SJCRH30 (cell line): ENCODE results near the gene CDK5R2. TPM values are rescaled to one million over a fixed set of nuclear protein-coding genes. Genes with fewer than 3 reads are reported as not detected.
A peak's percentile ranks its signal among the peaks of the same experiment; 100 is the strongest.
"Not testable (repeated sequence)": the region's sequence is repeated elsewhere in the genome, so short reads cannot be mapped to it uniquely, and the experiment has no call there.

Source experiments
- DNase-seq, 2 experiments: peaks; one replicate each; pipeline ENCODE4 v3.0.0-alpha.2; 2015 to 2020
- H3K27ac ChIP-seq: fragments of 250-450 bp; sonication (Bioruptor Pico); 2 replicates; pipeline ENCODE4 v1.5.1; 2020; ENCODE audit warnings: mild to moderate bottlenecking, moderate library complexity
- H3K27me3 ChIP-seq: fragments of 250-450 bp; sonication (Bioruptor Pico); 2 replicates; pipeline ENCODE4 v1.5.1; 2020; ENCODE audit warnings: mild to moderate bottlenecking, moderate library complexity
- H3K36me3 ChIP-seq: fragments of 250-450 bp; sonication (Bioruptor Pico); 2 replicates; pipeline ENCODE4 v1.5.1; 2020; ENCODE audit warnings: mild to moderate bottlenecking, moderate library complexity
- H3K4me1 ChIP-seq: fragments of 250-450 bp; sonication (Bioruptor Pico); 2 replicates; pipeline ENCODE4 v1.5.1; 2020; ENCODE audit warnings: mild to moderate bottlenecking, moderate library complexity
- H3K4me3 ChIP-seq: fragments of 250-450 bp; sonication (Bioruptor Pico); 2 replicates; pipeline ENCODE4 v1.5.1; 2020; ENCODE audit warnings: mild to moderate bottlenecking, moderate library complexity
- H3K9me3 ChIP-seq: fragments of 250-450 bp; sonication (Bioruptor Pico); replicated peaks from 2 replicates; pipeline ENCODE4 v1.5.1; 2020; ENCODE audit warnings: mild to moderate bottlenecking, moderate library complexity
- total RNA-seq: library from RNA; depleted of rRNA; stranded (reverse); fragments of >200 nt; shearing (Covaris generic); gene quantifications from 2 replicates; pipeline ENCODE4 v1.2.3, GENCODE V29; 2014; rRNA removed

The CDK5R2 gene
- total RNA-seq: 0.14 TPM in 1 of 2 replicates, not detected in the other

DNA sequence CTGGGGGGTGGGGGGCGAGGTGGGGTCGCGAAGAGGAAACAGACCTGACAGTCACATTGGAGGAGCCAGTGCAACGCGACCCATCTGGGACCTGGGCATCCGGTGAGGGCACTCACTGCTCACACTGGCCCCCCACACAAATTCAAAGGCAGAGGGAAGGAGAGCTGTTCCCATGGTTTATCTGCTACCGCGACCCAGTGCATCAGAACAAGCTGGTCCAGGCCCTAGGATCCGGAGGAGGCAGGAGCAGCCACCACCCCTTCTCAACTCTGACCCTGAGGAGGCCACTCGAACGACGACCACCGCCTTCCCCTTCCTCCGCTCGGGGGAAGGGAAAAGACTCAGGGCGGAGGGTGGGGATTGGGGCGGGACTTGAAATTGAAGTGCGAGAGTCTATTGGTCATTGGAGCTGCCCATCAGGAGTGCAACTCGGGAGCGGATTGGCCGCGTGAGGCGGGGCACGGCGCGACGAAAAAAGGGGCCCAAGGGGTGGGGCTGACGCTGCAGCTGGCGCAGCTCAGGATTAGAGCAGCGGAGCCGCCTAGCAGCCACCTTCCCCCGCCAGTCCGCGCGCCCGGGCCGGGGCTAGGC lies at the start of gene CDK5R2:
CDK5R2 (plus strand) TSS at position 526 of the 591 bp plus-strand sequence. CDS start 155 bp downstream, outside the sequence.
- peak; percentile 94 to 95 for DNase-seq
- H3K9me3 ChIP-seq: no peaks in the 10 kb centered on the region
- no peaks in the 10 kb centered on the region for H3K36me3 ChIP-seq
- H3K4me1 ChIP-seq: peaks cover 8% of the 10 kb centered on the region
- H3K27ac ChIP-seq: no peak within 1 kb of the TSS
- peak within 1 kb of the TSS; percentile 58 for H3K4me3 ChIP-seq
- H3K27me3 ChIP-seq: no peaks in the 10 kb centered on the region

DNA sequence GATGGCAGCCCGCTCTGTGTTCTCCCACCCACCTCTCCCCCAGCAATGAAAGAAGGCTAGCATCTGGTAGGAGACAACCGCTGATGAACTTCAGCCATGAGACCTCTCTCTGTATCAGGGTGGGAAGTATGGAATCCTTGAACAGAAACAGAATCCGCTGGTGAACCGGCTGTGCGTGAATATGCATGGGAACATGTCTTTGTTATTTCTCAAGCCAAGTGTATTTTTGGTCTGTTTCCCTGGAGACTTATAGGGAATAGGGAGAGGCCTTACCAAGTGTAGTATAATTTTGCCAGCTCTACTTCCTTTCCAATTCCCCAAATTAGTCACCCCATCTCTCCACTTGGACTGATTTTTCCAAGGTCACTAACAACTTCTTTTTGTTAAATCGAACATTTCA lies 48.7 kb upstream of the CDK5R2 start:
- Histone ChIP-seq H3K9me3 (no peaks in the 10 kb centered on the region), H3K4me1 (0 out of 2 replicates have a peak, but pooled peaks cover 5% of the 10 kb centered on the region), H3K27me3 (no peaks in the 10 kb centered on the region), H3K4me3 (no peak overlapping the region), H3K36me3 (no peaks in the 10 kb centered on the region), H3K27ac (no peak overlapping the region)
- no peak for DNase-seq

DNA sequence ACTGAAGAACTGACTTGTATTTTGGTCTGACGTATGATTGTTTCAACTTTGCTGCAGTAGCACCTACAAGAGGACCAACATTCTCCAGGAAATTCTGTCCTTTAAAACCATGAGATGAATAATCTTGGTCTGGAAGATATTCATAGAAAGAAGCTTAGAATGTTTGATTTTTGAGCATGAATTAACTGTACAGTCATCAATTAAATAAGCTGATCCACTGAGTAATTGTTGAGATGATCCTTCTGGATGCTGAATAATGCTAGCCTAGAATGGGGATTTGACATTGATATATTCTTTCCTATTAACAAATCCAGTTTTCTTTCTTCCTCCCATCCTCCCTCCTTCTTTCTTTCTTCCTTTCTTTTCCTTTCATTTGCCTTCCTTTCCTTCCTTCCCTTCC lies 39.0 kb upstream of the CDK5R2 start:
- Histone ChIP-seq H3K27ac (no peak overlapping the region), H3K27me3 (no peaks in the 10 kb centered on the region; the same call in 1 of the 2 replicates), H3K36me3 (no peaks in the 10 kb centered on the region), H3K4me1 (no peaks in the 10 kb centered on the region), H3K9me3 (no peaks in the 10 kb centered on the region; the same call in 1 of the 2 replicates), H3K4me3 (no peak overlapping the region)
- no peak for DNase-seq

DNA sequence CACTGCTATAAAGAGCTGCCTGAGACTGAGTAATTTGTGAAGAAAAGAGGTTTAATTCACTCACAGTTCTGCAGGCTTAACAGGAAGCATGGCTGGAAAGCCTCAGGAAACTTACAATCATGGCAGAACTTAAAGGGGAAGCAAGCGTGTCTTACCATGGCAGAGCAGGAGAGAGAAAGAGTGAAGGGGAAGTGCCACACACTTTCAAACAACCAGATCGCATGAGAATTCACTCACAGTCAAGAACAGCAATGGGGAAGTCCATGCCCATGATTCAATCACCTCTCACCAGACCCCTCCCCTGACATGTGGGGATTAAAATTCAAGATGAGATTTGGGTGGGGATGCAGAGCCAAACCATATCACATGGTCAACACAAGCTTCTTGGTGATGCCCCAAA lies 34.7 kb upstream of the CDK5R2 start:
- Histone ChIP-seq H3K27me3 (no peaks in the 10 kb centered on the region), H3K36me3 (no peaks in the 10 kb centered on the region), H3K9me3 (no peaks in the 10 kb centered on the region; the same call in 1 of the 2 replicates), H3K4me3 (no peak overlapping the region), H3K27ac (no peak overlapping the region), H3K4me1 (no peaks in the 10 kb centered on the region)
- DNase-seq: no peak

DNA sequence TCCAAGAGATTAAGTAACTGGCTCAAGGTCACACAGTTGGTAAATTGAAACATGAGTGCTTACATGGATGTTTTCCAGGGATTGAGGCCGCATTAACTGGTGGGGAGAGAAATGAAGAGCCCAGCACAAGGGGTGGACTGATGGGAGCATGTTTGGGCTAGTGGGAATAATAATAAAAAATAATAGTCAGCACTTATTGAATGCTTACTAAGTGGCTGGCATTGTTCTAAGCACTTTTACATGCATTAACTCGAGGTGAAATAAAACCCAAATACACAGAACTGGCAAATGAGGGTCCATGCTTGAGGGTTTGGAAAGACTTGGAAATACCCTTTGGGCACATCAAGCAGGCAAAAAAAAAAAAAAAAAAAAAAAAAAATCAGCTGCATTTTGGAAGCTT lies 34.0 kb upstream of the CDK5R2 start:
- Histone ChIP-seq H3K4me3 (no peak overlapping the region), H3K27me3 (no peaks in the 10 kb centered on the region), H3K9me3 (no peaks in the 10 kb centered on the region; the same call in 1 of the 2 replicates), H3K4me1 (no peaks in the 10 kb centered on the region), H3K36me3 (no peaks in the 10 kb centered on the region), H3K27ac (no peak overlapping the region)
- DNase-seq: no peak

DNA sequence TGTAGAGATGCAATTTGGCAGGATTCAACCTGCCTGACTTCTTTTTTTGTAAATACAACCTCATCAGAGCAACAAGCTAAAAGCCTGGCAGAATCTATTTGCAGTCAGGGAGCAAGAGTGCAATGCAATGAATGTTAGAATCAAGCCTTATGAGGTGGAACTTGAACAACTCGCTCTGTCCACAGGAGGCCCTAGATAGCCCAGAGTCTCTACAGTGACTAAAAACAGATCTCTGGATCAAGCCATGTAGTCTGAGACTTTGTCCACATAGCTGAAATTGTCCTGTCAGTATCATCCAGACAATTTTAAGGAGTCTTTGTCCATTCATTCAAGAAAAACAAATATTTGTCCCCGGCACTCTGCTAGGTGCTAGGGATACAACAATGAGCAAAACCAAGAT lies 32.0 kb upstream of the CDK5R2 start:
- no peak for DNase-seq
- Histone ChIP-seq H3K9me3 (no peaks in the 10 kb centered on the region; the same call in 1 of the 2 replicates), H3K4me3 (no peak overlapping the region), H3K27ac (no peak overlapping the region), H3K27me3 (no peaks in the 10 kb centered on the region), H3K4me1 (no peaks in the 10 kb centered on the region), H3K36me3 (no peaks in the 10 kb centered on the region)

DNA sequence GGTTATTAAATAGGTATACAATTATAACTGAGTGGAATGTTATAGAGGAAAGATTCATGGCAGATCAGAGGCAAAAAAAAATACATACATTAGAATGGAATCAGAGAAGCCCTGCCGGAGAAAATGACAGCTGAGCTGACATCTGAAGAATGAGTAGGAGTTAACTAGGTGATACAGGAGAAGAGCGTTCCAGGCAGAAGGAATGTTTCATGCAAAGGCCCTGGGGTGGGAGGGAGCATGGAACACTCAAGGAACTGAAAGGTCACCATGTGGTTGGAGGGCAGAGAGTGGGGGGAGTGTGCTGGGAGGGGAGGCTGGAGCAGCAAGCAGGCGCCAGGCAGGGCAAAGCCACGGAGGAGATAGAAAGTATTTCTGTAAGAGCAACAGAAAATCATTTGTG lies 31.6 kb upstream of the CDK5R2 start:
- Histone ChIP-seq H3K27ac (no peak overlapping the region), H3K9me3 (no peaks in the 10 kb centered on the region; the same call in 1 of the 2 replicates), H3K36me3 (no peaks in the 10 kb centered on the region), H3K27me3 (no peaks in the 10 kb centered on the region), H3K4me3 (no peak overlapping the region), H3K4me1 (no peaks in the 10 kb centered on the region)
- no peak for DNase-seq

DNA sequence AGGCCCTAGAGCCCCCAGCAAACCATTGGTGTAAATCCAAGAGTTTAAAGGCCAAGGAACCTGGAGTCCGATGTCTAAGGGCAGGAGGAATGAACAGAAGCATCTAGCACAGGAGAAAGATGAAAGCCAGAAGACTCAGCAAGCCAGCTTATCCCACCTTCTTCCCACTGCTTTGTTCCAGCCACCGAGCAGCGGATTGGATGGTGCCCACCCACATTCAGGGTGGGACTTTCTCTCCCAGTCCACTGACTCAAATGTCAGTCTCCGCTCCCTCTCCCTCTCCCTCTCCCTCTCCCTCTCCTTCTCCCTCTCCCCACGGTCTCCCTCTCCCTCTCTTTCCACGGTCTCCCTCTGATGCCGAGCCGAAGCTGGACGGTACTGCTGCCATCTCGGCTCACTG lies 29.0 kb upstream of the CDK5R2 start:
- H3K4me1 ChIP-seq, H3K4me3 ChIP-seq, H3K27ac ChIP-seq, H3K9me3 ChIP-seq, H3K27me3 ChIP-seq, H3K36me3 ChIP-seq, DNase-seq: not testable (repeated sequence)

DNA sequence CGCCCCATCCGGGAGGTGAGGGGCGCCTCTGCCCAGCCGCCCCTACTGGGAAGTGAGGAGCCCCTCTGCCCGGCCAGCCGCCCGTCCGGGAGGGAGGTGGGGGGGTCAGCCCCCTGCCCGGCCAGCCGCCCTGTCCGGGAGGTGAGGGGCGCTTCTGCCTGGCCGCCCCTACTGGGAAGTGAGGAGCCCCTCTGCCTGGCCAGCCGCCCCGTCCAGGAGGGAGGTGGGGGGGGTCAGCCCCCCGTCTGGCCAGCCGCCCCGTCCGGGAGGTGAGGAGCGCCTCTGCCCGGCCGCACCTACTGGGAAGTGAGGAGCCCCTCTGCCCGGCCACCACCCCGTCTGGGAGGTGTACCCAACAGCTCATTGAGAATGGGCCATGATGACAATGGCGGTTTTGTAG lies 27.7 kb upstream of the CDK5R2 start:
- not testable (repeated sequence) for DNase-seq, H3K27ac ChIP-seq, H3K27me3 ChIP-seq

DNA sequence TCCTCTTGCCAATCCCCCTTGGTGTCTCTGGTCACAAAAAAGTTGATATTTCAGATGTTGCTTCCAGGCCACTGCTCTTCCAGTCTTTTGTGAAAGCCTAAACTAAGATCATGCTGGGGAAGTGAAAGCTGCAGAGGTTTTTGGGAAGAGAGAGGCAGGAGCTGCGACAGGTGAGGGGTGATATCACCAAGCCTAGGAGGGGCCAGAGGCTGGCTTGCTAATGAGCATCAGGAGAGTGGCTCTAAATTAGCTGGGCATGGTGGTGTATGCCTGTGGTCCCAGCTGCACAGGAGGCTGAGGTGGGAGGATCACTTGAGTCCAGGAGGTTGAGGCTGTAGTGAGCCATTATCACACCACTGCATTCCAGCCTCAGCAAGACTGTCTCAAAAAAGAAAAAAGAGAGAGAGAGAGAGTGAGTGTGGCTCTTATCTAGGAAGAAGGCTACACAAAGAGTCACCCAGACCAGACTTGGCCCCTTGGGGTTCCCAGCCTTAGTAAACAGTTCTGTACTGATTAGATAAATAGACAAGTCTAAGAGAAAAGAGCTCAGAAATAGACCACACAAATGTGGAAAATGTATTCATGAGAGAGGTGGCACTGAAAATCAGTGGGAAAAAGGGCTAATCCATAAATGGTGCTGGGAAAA lies 14.6 kb upstream of the CDK5R2 start:
- Histone ChIP-seq H3K9me3 (no peaks in the 10 kb centered on the region), H3K27ac (no peak overlapping the region), H3K4me3 (no peak overlapping the region), H3K36me3 (no peaks in the 10 kb centered on the region), H3K27me3 (no peaks in the 10 kb centered on the region), H3K4me1 (no peaks in the 10 kb centered on the region)
- no peak for DNase-seq

More for the DNA sequence above, 27.7 kb upstream of the CDK5R2 start:
- not testable (repeated sequence) for H3K4me1 ChIP-seq, H3K9me3 ChIP-seq, H3K36me3 ChIP-seq, H3K4me3 ChIP-seq

DNA sequence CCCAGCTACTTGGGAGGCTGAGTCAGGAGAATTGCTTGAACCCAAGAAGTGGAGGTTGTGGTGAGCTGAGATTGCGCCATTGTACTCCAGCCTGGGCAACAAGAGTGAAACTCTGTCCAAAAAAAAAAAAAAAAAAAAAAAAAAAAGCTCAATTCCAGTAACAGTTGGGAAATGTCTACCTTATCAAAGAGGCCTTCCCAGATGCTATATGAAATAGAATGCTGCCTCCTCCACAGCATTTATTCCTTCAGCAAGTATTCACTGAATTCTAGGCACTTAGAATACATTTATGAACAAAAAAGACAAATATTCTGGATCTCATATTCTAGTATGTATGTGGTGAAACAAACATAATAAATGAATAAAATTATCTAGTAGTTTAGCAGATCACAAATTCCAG lies 12.8 kb upstream of the CDK5R2 start:
- H3K4me3 ChIP-seq: no peak overlapping the region
- no peak overlapping the region for H3K27ac ChIP-seq
- H3K36me3 ChIP-seq: no peaks in the 10 kb centered on the region
- no peaks in the 10 kb centered on the region for H3K27me3 ChIP-seq
- no peaks in the 10 kb centered on the region for H3K9me3 ChIP-seq
- no peak for DNase-seq
- H3K4me1 ChIP-seq: no peaks in the 10 kb centered on the region

DNA sequence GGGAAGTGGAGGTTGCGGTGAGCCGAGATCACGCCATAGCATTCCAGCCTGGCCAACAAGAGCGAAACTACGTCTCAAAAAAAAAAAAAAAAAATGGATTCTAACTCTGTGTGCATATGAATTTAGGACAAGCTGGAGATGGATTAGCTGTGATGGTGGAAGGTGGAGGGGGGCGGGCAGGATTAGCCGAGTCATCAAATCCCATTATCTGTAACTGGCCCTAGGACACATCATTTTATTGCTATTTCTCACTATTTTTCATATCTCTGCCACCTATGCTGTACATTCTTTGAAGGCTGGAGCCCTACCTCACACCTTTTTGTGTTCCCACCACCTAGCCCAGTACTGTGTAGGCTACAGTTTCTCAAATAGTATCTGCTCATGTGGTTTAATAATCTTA lies 7.3 kb upstream of the CDK5R2 start:
- Histone ChIP-seq H3K4me1 (no peaks in the 10 kb centered on the region), H3K36me3 (no peaks in the 10 kb centered on the region), H3K9me3 (no peaks in the 10 kb centered on the region), H3K27ac (no peak overlapping the region), H3K27me3 (no peaks in the 10 kb centered on the region), H3K4me3 (no peak overlapping the region)
- no peak for DNase-seq

DNA sequence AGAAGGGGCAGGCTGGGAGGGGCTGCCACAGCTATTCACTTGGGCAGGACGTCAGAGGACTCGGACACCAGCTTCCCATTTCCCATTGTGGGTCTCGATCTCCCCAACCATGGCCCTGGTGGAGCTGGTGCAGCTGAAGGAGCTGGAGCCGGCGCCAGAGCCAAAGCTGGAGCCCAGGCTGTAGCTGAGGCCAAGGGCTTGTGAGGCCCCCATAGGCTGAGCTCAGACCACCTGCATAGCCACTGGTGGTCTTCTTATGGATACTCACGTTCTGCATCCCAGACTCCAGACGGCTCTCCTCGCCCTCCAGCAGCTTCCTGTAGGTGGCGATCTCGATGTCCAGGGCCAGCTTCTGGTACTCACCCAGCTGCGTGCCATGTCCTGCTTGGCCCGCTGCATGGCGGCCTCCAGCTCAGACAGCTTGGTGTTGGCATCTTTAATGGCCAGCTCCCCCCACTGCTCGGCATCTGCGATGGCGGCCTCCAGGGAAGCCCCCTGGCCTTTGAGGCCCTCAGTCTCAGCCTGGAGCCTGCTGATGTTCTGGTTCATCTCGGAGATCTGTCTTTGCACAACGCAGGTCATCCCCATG lies 6.0 kb upstream of the CDK5R2 start:
- Histone ChIP-seq H3K4me1 (no peaks in the 10 kb centered on the region), H3K27me3 (no peaks in the 10 kb centered on the region), H3K27ac (no peak overlapping the region), H3K9me3 (no peaks in the 10 kb centered on the region), H3K36me3 (no peaks in the 10 kb centered on the region), H3K4me3 (no peak overlapping the region)
- DNase-seq: no peak

DNA sequence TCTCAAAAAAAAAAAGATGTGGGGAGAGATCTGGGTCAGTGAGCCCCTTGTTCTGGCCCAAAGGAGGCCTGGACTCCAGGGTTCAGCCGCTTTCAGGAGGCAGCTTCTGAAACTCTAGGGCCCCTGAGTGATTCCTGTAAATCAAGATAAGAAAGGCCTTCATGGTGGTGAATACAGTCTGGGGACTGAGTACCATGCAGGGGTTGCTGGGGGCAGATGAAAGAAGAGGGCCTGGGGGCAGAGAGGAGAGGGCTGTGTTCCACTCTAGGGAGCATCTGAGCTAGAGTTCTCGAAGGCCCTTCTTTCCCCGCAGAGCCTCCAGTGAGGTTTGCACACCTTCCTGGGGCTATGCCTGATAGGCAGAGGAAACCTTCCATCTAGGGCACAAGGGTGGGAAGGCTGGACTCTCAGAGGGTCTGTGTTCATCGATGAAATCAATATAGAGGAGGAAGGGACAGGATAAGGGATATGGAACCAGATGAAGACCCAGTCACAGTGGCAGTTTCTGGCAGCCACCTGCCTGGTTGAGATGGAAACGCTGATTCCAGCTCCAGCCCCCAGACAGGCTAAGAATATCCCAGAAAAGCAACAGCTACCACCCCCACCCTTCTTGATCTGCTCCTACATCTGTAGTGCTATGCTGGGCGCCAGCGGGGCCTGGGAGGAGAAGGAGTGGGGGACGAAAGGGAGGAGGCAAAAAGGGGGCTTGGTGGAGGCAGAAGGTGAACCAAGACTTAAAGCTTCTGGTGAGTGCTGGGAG lies 4.7 kb upstream of the CDK5R2 start:
- Histone ChIP-seq H3K36me3 (no peaks in the 10 kb centered on the region), H3K9me3 (no peaks in the 10 kb centered on the region), H3K4me1 (no peaks in the 10 kb centered on the region), H3K27ac (no peak overlapping the region), H3K27me3 (no peaks in the 10 kb centered on the region), H3K4me3 (no peak overlapping the region)
- DNase-seq: no peak

DNA sequence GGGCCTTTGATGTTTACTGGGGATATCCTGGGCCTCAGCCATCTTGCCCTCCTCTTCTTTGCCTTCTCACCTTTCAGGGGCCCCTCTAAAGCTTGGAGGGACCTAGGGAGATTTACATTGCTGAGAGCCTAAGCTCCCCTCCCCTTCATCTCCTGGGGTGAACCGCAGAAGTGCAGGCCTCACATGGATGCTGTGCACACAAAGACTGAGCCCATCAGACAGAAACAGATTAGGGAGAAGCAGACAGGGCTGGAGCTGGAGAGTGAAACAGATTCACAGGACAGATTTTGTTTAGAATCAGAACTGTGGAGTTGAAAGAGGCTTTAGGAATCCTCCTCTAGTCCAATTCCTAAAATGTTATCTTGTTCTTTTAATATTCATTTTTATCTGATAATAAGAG lies 3.4 kb upstream of the CDK5R2 start:
- DNase-seq: no peak
- H3K4me1 ChIP-seq: no peaks in the 10 kb centered on the region
- no peaks in the 10 kb centered on the region for H3K36me3 ChIP-seq
- no peaks in the 10 kb centered on the region for H3K27me3 ChIP-seq
- H3K4me3 ChIP-seq: no peak overlapping the region
- no peak overlapping the region for H3K27ac ChIP-seq
- H3K9me3 ChIP-seq: no peaks in the 10 kb centered on the region
